ENCODE data around the gene DNAAF5.

DNA sequence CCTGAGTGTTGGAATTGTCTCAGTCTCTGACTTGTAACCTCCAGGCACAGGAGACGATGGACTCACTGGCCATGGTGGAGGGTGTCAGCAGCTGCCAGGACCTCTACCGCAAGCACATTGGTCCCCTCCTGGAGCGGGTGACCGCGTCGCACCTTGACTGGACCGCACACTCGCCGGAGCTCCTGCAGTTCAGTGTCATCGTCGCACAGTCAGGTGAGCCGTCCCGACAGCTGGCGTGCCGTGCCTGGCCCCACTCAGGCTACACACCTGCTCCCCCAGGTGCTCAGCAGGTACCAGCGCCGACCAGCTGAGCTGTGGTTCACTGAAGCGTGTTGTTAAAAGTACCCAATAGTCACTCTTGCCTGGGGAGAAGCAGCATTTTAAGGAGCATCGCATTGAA is 37.3 kb downstream of the DNAAF5 start:
- TF ChIP-seq, protein P1, sequence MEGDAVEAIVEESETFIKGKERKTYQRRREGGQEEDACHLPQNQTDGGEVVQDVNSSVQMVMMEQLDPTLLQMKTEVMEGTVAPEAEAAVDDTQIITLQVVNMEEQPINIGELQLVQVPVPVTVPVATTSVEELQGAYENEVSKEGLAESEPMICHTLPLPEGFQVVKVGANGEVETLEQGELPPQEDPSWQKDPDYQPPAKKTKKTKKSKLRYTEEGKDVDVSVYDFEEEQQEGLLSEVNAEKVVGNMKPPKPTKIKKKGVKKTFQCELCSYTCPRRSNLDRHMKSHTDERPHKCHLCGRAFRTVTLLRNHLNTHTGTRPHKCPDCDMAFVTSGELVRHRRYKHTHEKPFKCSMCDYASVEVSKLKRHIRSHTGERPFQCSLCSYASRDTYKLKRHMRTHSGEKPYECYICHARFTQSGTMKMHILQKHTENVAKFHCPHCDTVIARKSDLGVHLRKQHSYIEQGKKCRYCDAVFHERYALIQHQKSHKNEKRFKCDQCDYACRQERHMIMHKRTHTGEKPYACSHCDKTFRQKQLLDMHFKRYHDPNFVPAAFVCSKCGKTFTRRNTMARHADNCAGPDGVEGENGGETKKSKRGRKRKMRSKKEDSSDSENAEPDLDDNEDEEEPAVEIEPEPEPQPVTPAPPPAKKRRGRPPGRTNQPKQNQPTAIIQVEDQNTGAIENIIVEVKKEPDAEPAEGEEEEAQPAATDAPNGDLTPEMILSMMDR (IDR thresholded peaks at IDR 0.05): no peak
- no peak for TF ChIP-seq POLR2A (IDR thresholded peaks at IDR 0.05)

Measured in lower leg skin (tissue), 3 donors.